Uterus (tissue), 2 donors: Measurements from ENCODE around the gene TRIM38.

Source experiments
- POLR2A ChIP-seq, 2 donors: fragments of 450-650 bp; IDR thresholded peaks; one replicate each; pipeline ENCODE4 v1.6.1; 2016; ENCODE audit warnings: antibody characterized with exemption in 2 of 2, mild to moderate bottlenecking in 1 of 2, moderate library complexity in 1 of 2
- TF ChIP-seq, protein P1 (sequence below), 4 experiments: fragments of 200-600 bp in 2 of 4; fragments of 450-650 bp in 2 of 4; sonication (generic) in 2 of 4; IDR thresholded peaks; one replicate each; pipeline ENCODE4 v1.5.1; 2016 to 2019; ENCODE audit warnings: antibody characterized with exemption in 4 of 4, mild to moderate bottlenecking in 2 of 4, moderate library complexity in 1 of 4

DNA sequence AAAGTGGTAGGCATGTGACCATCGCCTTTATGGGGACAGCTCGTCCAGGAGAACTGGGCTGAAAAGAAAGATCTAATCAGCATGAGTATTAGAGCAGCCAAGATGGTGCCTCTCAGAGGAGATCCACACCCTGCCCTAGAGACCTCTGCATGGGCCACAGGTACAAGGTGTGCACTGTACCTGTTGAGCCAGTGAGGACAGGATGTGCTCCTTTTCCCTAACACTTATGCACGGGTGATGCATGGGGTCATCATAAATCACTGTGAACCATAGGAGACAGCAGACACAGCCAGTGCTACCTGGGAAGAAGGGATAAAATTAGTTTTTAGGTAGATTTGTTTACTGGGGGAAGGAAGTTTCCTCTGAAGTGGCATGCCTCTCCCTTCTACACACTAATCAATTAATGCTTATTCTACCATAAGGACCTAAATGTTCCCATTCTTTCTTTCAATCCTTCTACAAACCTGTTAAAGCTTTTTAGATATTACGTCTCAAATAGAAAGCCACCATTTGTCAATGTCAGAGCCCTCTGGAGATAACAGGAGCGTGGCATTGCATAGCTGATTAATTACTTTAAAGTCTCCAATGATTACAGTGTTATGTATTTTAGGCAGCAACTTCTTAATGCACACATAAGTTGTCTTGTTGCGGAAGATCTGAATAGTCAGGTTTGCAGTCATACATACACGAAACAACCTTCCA lies 45.7 kb upstream of the TRIM38 start:
- TF ChIP-seq, protein P1, sequence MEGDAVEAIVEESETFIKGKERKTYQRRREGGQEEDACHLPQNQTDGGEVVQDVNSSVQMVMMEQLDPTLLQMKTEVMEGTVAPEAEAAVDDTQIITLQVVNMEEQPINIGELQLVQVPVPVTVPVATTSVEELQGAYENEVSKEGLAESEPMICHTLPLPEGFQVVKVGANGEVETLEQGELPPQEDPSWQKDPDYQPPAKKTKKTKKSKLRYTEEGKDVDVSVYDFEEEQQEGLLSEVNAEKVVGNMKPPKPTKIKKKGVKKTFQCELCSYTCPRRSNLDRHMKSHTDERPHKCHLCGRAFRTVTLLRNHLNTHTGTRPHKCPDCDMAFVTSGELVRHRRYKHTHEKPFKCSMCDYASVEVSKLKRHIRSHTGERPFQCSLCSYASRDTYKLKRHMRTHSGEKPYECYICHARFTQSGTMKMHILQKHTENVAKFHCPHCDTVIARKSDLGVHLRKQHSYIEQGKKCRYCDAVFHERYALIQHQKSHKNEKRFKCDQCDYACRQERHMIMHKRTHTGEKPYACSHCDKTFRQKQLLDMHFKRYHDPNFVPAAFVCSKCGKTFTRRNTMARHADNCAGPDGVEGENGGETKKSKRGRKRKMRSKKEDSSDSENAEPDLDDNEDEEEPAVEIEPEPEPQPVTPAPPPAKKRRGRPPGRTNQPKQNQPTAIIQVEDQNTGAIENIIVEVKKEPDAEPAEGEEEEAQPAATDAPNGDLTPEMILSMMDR (IDR thresholded peaks at IDR 0.05) = no peak
- no peak for TF ChIP-seq POLR2A (IDR thresholded peaks at IDR 0.05)
